OCI-LY3 (cell line): ENCODE data around the gene INSIG2.
A peak's percentile ranks its signal among the peaks of the same experiment; 100 is the strongest.

ENCODE experiments used
- H2AFZ ChIP-seq: fragments of 200-600, 300-600 bp; shearing (Covaris generic); 2 replicates; pipeline ENCODE4 v1.6.0; 2014; ENCODE audit warnings: antibody characterized with exemption, low read depth, low read length
- H3K27ac ChIP-seq: fragments of 200-600, 300-600 bp; sonication (generic); 2 replicates; pipeline ENCODE4 v1.5.1; 2014; ENCODE audit warnings: mild to moderate bottlenecking, low read length, moderate library complexity, mixed read lengths
- H3K27me3 ChIP-seq: fragments of 200-600, 300-600 bp; sonication (generic); 2 replicates; pipeline ENCODE4 v1.6.1; 2014; ENCODE audit warnings: low read depth, low read length, mixed read lengths
- H3K36me3 ChIP-seq: fragments of 200-600, 300-600 bp; sonication (generic); replicated peaks from 2 replicates; pipeline ENCODE3; 2014; ENCODE audit warnings: low read depth, low read length, mixed read lengths
- H3K4me1 ChIP-seq: fragments of 300-600, 200-600 bp; sonication (generic); 2 replicates; pipeline ENCODE4 v1.6.1; 2014; ENCODE audit warnings: low read length, mixed read lengths
- H3K4me2 ChIP-seq: fragments of 200-600, 300-600 bp; sonication (generic); 2 replicates; pipeline ENCODE4 v1.6.1; 2014; ENCODE audit warnings: low read length, mixed read lengths
- H3K4me3 ChIP-seq: fragments of 300-600, 200-600 bp; sonication (generic); 2 replicates; pipeline ENCODE4 v1.5.1; 2014; ENCODE audit warnings: antibody characterized with exemption, mild to moderate bottlenecking, low read length, moderate library complexity
- H3K79me2 ChIP-seq: fragments of 300-600, 200-600 bp; shearing (Covaris generic); 2 replicates; pipeline ENCODE4 v1.6.1; 2014; ENCODE audit warnings: mild to moderate bottlenecking, low read length, mixed read lengths
- H3K9ac ChIP-seq: fragments of 300-600, 200-600 bp; shearing (Covaris generic); 2 replicates; pipeline ENCODE4 v1.6.0; 2014; ENCODE audit warnings: mild to moderate bottlenecking, low read length, moderate library complexity
- H3K9me3 ChIP-seq: fragments of 200-600, 300-600 bp; shearing (Covaris generic); 2 replicates; pipeline ENCODE4 v1.6.1; 2014; ENCODE audit warnings: low read length, mixed read lengths; ENCODE audit not compliant: insufficient read depth
- H4K20me1 ChIP-seq: fragments of 200-600, 300-600 bp; sonication (generic); 2 replicates; pipeline ENCODE4 v1.6.1; 2016; ENCODE audit warnings: low read length, mixed read lengths; ENCODE audit not compliant: insufficient read depth
- CTCF ChIP-seq: fragments of 200-600, 300-600 bp; sonication (generic); IDR thresholded peaks from 2 replicates; pipeline ENCODE4 v1.5.1; 2014; ENCODE audit warnings: antibody characterized with exemption, low read length, low read depth
- EZH2phosphoT487 ChIP-seq: fragments of 200-600 bp; shearing (Covaris generic); IDR thresholded peaks from 2 replicates; pipeline ENCODE4 v1.6.1; 2018; ENCODE audit warnings: antibody characterized with exemption, mixed run types, low read depth

The INSIG2 gene

DNA sequence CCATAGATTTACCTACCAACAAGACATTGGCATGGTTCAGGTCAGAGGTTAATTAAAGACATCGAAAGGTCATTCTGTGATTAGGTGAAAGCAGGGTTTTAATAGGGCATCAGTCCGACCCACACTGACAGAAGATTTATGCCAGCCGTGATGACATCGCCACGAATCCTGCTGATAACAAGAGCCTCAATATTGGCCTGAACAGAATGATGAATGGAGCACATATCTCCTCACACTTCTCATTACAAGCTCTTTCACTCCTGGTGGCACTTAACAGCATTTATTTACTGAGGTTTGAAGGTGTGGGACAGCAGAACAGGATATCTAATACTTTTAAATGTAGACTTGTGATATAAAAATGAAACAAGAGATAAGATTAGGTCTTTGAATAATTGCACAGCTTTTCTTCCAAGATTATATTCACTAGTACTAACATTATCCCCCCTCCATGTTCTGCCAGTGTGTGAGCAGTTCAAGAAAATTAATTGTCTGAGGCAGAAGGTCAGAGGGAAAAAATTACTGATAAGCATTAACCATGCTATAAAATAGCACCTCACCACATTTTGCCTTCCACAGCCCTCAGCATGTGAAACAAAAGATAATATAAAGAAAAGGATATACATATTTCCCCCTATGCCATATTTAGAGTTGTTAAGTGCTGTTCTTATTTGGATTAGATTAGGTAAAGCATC is 23.1 kb upstream of the INSIG2 start:
- Histone ChIP-seq H3K4me2 (no peak overlapping the region), H3K4me1 (peaks cover 29% of the 10 kb centered on the region), H3K27me3 (no peaks in the 10 kb centered on the region; the same call in 1 of the 2 replicates), H2AFZ (0 out of 2 replicates have a peak overlapping the region, but pooled peaks have one; percentile 11), H4K20me1 (no peaks in the 10 kb centered on the region), H3K4me3 (no peak overlapping the region), H3K79me2 (no peaks in the 10 kb centered on the region), H3K9me3 (no peaks in the 10 kb centered on the region), H3K27ac (no peak overlapping the region), H3K9ac (no peak overlapping the region), H3K36me3 (no peaks in the 10 kb centered on the region)
- no peak for TF ChIP-seq EZH2phosphoT487
- no peak for TF ChIP-seq CTCF

DNA sequence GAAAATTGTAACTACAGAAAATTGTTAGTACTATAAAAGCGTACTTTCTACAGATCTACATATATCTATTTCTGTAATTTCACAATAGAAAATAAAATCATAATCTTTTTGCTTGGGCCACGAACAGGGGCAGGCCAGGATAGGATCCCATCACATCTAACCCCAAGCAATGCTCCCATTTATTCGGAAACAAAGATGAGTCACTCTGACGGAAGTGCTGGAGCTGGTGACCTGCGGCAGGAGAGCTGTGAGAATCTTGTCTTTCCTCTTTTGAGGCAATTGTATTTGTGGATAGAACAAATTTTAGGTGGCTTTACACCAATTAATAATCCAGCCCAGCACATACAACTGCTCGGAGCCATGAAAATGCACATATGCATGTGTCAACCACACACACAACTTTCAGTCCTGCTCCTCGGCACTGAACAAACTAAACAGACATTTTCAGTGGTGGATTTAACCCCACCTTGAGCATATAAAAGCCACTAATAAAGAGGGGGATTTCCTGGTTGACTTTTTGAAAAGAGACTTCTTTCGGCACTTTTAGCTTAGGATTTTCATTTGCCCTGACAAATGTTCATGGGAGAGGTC is 22.3 kb upstream of the INSIG2 start:
- Histone ChIP-seq H2AFZ (peak overlapping the region; percentile 19), H3K27ac (no peak overlapping the region), H3K4me2 (peak overlapping the region; percentile 11; the same call in 1 of the 2 replicates), H3K4me1 (peaks cover 20% of the 10 kb centered on the region), H3K36me3 (no peaks in the 10 kb centered on the region), H4K20me1 (no peaks in the 10 kb centered on the region), H3K27me3 (no peaks in the 10 kb centered on the region; the same call in 1 of the 2 replicates), H3K9me3 (no peaks in the 10 kb centered on the region), H3K9ac (no peak overlapping the region), H3K79me2 (no peaks in the 10 kb centered on the region), H3K4me3 (no peak overlapping the region)
- TF ChIP-seq EZH2phosphoT487 (no peak), CTCF (no peak)

DNA sequence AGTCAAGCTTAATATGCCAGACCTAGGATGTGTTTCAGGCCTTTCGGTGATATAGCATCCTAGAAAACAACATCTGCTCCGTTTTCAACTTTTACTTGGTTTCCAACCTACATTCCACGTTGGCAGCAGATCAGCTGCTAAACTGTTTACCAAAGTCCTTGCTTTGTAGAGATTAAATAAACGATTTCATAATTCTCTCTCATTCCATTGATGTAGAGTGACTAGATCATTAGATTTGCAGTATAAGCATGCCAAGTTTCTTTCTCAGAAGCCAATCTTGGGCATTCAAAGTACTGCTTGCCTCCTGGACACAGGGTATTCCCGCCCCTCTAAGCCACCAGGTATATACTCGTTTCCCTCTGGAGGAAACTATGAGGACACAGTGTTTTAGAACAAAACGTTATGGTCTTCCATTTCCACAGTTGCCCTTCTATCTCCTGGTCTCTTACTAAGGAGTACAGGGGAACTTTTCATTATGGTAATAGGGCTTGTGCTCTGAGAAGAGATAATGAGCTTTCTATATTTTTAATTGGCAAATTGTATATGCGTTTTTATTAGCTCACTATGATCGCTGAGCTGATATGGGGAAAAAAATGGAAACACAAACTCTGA is 10.5 kb upstream of the INSIG2 start:
- Histone ChIP-seq H3K36me3 (no peaks in the 10 kb centered on the region), H3K4me1 (no peaks in the 10 kb centered on the region), H3K27ac (no peak overlapping the region), H3K9me3 (no peaks in the 10 kb centered on the region), H2AFZ (no peak overlapping the region), H3K4me2 (no peak overlapping the region), H3K9ac (no peak overlapping the region), H3K79me2 (no peaks in the 10 kb centered on the region), H3K4me3 (no peak overlapping the region), H4K20me1 (no peaks in the 10 kb centered on the region), H3K27me3 (no peaks in the 10 kb centered on the region)
- TF ChIP-seq CTCF: no peak
- no peak for TF ChIP-seq EZH2phosphoT487

- no peak overlapping the region for H3K4me3 ChIP-seq
- TF ChIP-seq EZH2phosphoT487: no peak
- no peak overlapping the region for H3K27ac ChIP-seq
- H3K27me3 ChIP-seq: no peaks in the 10 kb centered on the region
- no peaks in the 10 kb centered on the region for H3K4me1 ChIP-seq
- H3K9me3 ChIP-seq: no peaks in the 10 kb centered on the region
- no peaks in the 10 kb centered on the region for H3K36me3 ChIP-seq
- H3K79me2 ChIP-seq: no peaks in the 10 kb centered on the region
- H3K4me2 ChIP-seq: no peak overlapping the region
- H2AFZ ChIP-seq: no peak overlapping the region
- H4K20me1 ChIP-seq: no peaks in the 10 kb centered on the region
- no peak overlapping the region for H3K9ac ChIP-seq
Measured at GRCh38 chr2:118078734-118079133, 9.5 kb upstream of the INSIG2 start.
